HL-60 (cell line): ENCODE data around the gene PRM3.

Experiments
- DNase-seq, 2 experiments: peaks; one replicate each; pipeline ENCODE4 v3.0.0-alpha.2; 2010 to 2020; ENCODE audit warnings: low read depth in 1 of 2, low spot score in 1 of 2
- H3K27ac ChIP-seq: fragments of 250-450 bp; sonication (Bioruptor Pico); replicated peaks from 2 replicates; pipeline ENCODE4 v1.5.1; 2020; ENCODE audit warnings: mild to moderate bottlenecking, moderate library complexity
- H3K27me3 ChIP-seq: fragments of 250-450 bp; sonication (Bioruptor Pico); 2 replicates; pipeline ENCODE4 v1.5.1; 2021; ENCODE audit warnings: mild to moderate bottlenecking, moderate library complexity; ENCODE audit not compliant: insufficient read depth, poor library complexity, severe bottlenecking
- H3K4me3 ChIP-seq: replicated peaks from 2 replicates; pipeline ENCODE4 v1.5.1; 2011; ENCODE audit warnings: mild to moderate bottlenecking, control low read depth, low read length; ENCODE audit not compliant: insufficient read depth
- GABPA ChIP-seq: IDR thresholded peaks from 2 replicates; pipeline ENCODE4 v1.6.1; 2012; ENCODE audit warnings: low read depth
- POLR2AphosphoS5 ChIP-seq: IDR thresholded peaks from 2 replicates; pipeline ENCODE4 v1.6.1; 2012; ENCODE audit warnings: low read depth
- SPI1 ChIP-seq: IDR thresholded peaks from 2 replicates; pipeline ENCODE4 v1.6.1; 2012; ENCODE audit warnings: low read depth, mild to moderate bottlenecking, borderline replicate concordance
- TF ChIP-seq, protein P1 (sequence below): IDR thresholded peaks from one replicate; pipeline ENCODE4 v1.5.1; 2011; ENCODE audit warnings: low read length, control low read depth, inconsistent platforms; ENCODE audit not compliant: insufficient read depth
- TF ChIP-seq, protein P2 (sequence below): IDR thresholded peaks from 2 replicates; pipeline ENCODE4 v1.6.1; 2012; ENCODE audit warnings: low read depth; ENCODE audit not compliant: insufficient replicate concordance

The PRM3 gene

DNA sequence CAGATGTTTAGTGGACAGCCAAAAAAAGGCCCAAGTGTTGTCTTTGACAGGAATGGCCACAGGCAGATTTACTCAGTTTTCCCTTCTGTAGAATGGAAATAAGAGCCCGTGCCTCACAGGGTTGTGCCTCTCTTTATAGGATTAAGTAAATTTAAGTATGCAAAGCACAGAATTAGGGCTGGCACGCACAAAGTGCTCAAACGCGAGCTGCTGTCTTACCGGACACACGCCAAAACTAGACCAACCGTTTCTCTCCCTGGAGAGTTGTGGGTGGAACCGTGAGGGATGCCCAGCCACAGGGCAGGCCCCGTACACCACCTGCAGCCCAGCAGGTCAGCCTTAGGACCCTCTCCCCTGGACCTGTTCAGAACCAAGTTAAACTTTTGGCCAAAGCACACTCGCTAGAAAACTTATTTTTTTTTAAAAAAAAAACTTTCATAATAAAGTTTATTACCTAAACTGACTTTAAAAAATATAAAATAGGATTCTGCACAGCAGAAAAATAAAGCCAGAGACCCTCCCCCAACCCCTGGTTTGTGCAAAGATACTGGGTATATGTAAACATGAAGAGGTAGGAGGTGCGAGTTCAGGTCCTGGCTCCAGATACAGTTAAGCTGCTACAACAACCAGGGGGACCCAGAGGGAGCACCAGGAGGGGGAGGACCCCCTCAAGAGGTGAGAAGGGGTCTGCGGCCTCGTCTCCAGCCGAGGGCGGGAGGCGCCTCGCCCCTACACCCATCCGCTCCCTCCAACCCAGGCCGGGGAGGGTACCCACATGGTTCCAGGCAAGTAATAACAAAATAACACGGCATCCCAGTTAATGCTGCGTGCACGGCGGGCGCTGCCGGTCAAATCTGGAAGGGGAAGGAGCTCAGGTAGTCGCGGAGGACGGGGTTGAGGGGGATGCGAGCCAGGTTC lies 19.2 kb downstream of the PRM3 start:
- Histone ChIP-seq H3K27me3 (no peaks in the 10 kb centered on the region), H3K4me3 (no peak overlapping the region), H3K27ac (no peak overlapping the region)
- DNase-seq = no peak
- no peak for TF ChIP-seq POLR2AphosphoS5
- TF ChIP-seq, protein P1, sequence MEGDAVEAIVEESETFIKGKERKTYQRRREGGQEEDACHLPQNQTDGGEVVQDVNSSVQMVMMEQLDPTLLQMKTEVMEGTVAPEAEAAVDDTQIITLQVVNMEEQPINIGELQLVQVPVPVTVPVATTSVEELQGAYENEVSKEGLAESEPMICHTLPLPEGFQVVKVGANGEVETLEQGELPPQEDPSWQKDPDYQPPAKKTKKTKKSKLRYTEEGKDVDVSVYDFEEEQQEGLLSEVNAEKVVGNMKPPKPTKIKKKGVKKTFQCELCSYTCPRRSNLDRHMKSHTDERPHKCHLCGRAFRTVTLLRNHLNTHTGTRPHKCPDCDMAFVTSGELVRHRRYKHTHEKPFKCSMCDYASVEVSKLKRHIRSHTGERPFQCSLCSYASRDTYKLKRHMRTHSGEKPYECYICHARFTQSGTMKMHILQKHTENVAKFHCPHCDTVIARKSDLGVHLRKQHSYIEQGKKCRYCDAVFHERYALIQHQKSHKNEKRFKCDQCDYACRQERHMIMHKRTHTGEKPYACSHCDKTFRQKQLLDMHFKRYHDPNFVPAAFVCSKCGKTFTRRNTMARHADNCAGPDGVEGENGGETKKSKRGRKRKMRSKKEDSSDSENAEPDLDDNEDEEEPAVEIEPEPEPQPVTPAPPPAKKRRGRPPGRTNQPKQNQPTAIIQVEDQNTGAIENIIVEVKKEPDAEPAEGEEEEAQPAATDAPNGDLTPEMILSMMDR = no peak

DNA sequence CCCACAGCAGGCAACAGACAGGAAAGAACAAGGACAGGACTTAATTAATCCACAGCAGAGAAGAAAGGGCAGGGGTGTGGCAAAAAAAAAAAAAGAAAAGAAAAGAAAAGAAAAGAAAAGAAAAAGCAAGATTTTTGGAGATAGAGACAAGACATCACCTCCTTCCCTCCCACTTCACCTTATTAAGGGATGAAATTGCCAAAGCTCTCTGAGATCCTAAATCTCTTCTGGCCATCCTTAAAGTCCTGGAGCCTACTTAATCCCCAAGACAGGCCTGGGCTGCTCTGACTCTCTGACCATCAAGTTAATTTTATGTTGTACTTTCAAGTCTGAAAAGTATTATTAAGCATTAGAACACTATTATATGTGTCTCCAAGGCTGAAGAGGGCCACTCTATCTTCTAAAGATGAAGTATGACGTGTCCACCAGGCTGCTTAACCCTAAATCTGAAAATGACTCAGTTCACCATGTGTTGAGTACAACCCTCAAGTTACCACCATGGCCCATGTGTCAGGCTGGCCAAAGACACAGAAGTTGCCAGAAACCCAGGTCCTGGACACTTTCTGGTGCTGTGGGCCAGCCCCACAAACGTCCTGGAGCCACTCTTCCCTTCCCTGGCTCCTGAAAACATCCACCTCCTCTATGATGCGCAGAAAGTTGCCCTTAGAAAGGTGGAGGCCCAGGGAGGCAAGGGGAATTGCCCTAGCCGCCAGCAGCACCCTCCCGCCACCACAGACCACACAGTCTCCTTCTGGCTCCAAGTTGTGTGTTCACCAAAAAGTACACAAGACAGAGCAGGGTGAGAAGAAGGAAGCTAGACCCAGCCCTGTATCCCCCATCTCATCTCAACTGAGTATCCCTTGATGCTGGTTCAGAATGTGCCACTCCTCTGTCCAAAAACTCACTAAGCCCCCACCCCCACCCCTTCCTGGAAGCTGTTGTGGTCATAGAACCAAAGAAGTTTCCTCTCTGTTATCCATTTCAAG lies 20.1 kb downstream of the PRM3 start:
- no peak overlapping the region for H3K27ac ChIP-seq
- DNase-seq = no peak
- H3K27me3 ChIP-seq = no peaks in the 10 kb centered on the region
- TF ChIP-seq, protein P2, sequence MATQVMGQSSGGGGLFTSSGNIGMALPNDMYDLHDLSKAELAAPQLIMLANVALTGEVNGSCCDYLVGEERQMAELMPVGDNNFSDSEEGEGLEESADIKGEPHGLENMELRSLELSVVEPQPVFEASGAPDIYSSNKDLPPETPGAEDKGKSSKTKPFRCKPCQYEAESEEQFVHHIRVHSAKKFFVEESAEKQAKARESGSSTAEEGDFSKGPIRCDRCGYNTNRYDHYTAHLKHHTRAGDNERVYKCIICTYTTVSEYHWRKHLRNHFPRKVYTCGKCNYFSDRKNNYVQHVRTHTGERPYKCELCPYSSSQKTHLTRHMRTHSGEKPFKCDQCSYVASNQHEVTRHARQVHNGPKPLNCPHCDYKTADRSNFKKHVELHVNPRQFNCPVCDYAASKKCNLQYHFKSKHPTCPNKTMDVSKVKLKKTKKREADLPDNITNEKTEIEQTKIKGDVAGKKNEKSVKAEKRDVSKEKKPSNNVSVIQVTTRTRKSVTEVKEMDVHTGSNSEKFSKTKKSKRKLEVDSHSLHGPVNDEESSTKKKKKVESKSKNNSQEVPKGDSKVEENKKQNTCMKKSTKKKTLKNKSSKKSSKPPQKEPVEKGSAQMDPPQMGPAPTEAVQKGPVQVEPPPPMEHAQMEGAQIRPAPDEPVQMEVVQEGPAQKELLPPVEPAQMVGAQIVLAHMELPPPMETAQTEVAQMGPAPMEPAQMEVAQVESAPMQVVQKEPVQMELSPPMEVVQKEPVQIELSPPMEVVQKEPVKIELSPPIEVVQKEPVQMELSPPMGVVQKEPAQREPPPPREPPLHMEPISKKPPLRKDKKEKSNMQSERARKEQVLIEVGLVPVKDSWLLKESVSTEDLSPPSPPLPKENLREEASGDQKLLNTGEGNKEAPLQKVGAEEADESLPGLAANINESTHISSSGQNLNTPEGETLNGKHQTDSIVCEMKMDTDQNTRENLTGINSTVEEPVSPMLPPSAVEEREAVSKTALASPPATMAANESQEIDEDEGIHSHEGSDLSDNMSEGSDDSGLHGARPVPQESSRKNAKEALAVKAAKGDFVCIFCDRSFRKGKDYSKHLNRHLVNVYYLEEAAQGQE = no peak
- TF ChIP-seq, protein P1 = no peak
- no peak for TF ChIP-seq GABPA
- TF ChIP-seq POLR2AphosphoS5 = no peak
- no peak for TF ChIP-seq SPI1
- H3K4me3 ChIP-seq = no peak overlapping the region

DNA sequence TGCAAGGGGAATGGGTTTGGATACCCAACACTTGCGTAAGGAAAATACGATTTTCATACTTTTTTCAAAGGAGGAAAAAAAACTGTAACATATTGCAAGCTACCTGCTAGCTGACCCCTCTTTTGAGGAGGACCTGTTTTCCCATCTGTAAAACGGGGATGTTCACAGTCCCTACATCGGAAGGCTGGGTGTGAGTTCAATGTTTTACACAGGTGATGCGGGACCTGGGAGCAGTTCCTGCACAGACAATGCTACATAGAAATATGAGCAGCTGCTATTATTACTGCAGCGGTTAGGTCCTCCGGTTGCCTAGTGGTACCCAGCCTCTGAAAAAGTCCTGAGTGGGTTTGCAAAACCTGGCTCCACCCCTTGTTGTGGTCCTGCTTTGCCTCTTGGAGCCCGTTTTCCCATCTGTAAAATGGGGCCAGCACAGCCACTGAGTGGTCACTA lies 20.9 kb downstream of the PRM3 start:
- TF ChIP-seq, protein P1 = no peak
- TF ChIP-seq SPI1 = no peak
- TF ChIP-seq GABPA = no peak
- TF ChIP-seq, protein P2 = no peak
- no peak for TF ChIP-seq POLR2AphosphoS5
- no peaks in the 10 kb centered on the region for H3K27me3 ChIP-seq
- no peak overlapping the region for H3K4me3 ChIP-seq
- DNase-seq = no peak
- H3K27ac ChIP-seq = no peak overlapping the region
